Posterior cingulate gyrus (tissue), 11 donors: ENCODE results near the gene PPP2R2B.

Experiments
- DNase-seq, 10 donors: peaks; one replicate each; pipeline versions ENCODE4 v3.0.0 to v3.0.0-alpha.2; 2020 to 2021; ENCODE audit warnings: mixed read lengths in 3 of 10
- intact Hi-C: fragments of 100-400 bp; cut with DNase I; formaldehyde crosslinking; loops from one replicate; pipeline ENCODE4 v1.15.1; 2023

The PPP2R2B gene

GRCh38 chr5:146791471-146791870, 87.1 kb downstream of the PPP2R2B start:
- no peak for DNase-seq
- intact Hi-C loops = no loop called here

- peak in 6 of 10 donors; percentile 18 to 81 (median 31) for DNase-seq
- intact Hi-C loops = no loop called here
These were observed 88.6 kb downstream of the PPP2R2B start for GRCh38 chr5:146789712-146790653.

GRCh38 chr5:146788898-146789297, 89.7 kb downstream of the PPP2R2B start:
- intact Hi-C loops = no loop called here
- DNase-seq = no peak

- DNase-seq = peak in 1 of 10 donors; percentile 59
- intact Hi-C loops = no loop called here
These were observed 93.5 kb downstream of the PPP2R2B start for GRCh38 chr5:146785065-146785464.

- no peak for DNase-seq
- intact Hi-C loops = no loop called here
These were observed 97.4 kb downstream of the PPP2R2B start for GRCh38 chr5:146781157-146781556.

- no peak for DNase-seq
- intact Hi-C loops = no loop called here
These were observed 99.2 kb downstream of the PPP2R2B start for GRCh38 chr5:146779211-146779869.

- DNase-seq = peak in 2 of 10 donors; percentile 25 to 70
- intact Hi-C loops = no loop called here
These were observed 99.8 kb downstream of the PPP2R2B start for GRCh38 chr5:146778795-146779194.

GRCh38 chr5:146778261-146778660, 100.3 kb downstream of the PPP2R2B start:
- DNase-seq = no peak
- intact Hi-C loops = no loop called here

GRCh38 chr5:146772881-146773466, 105.6 kb downstream of the PPP2R2B start:
- no peak for DNase-seq
- intact Hi-C loops = no loop called here

- no peak for DNase-seq
- intact Hi-C loops = no loop called here
These were observed 107.6 kb downstream of the PPP2R2B start for GRCh38 chr5:146770980-146771379.

GRCh38 chr5:146770546-146770945, 108.0 kb downstream of the PPP2R2B start:
- DNase-seq = no peak
- intact Hi-C loops = no loop called here

GRCh38 chr5:146767534-146767933, 111.0 kb downstream of the PPP2R2B start:
- DNase-seq = no peak
- intact Hi-C loops = no loop called here

- intact Hi-C loops = no loop called here
- no peak for DNase-seq
These were observed 112.5 kb downstream of the PPP2R2B start for GRCh38 chr5:146766013-146766412.

- intact Hi-C loops = no loop called here
- no peak for DNase-seq
These were observed 113.3 kb downstream of the PPP2R2B start for GRCh38 chr5:146765089-146765832.

GRCh38 chr5:146762830-146763229, 115.7 kb downstream of the PPP2R2B start:
- intact Hi-C loops = no loop called here
- DNase-seq = no peak

GRCh38 chr5:146761811-146762210, 116.7 kb downstream of the PPP2R2B start:
- DNase-seq = no peak
- intact Hi-C loops = no loop called here

GRCh38 chr5:146758938-146759337, 119.6 kb downstream of the PPP2R2B start:
- no peak for DNase-seq
- intact Hi-C loops = no loop called here

- intact Hi-C loops = no loop called here
These were observed 120.5 kb downstream of the PPP2R2B start for GRCh38 chr5:146758076-146758475.

GRCh38 chr5:146756546-146756945, 122.0 kb downstream of the PPP2R2B start:
- intact Hi-C loops = no loop called here
- no peak for DNase-seq

More at GRCh38 chr5:146758076-146758475, 120.5 kb downstream of the PPP2R2B start:
- DNase-seq = no peak

- intact Hi-C loops = no loop called here
- no peak for DNase-seq
These were observed 122.8 kb downstream of the PPP2R2B start for GRCh38 chr5:146755793-146756192.

- intact Hi-C loops = no loop called here
- no peak for DNase-seq
These were observed 123.9 kb downstream of the PPP2R2B start for GRCh38 chr5:146754621-146755020.
